OCI-LY1 (cell line): ENCODE results near the gene GLG1.
"Not testable (repeated sequence)": the region's sequence is repeated elsewhere in the genome, so short reads cannot be mapped to it uniquely, and the experiment has no call there.

Experiments
- CTCF ChIP-seq: fragments of 200-600 bp; sonication (generic), shearing (Covaris generic); IDR thresholded peaks from 2 replicates; pipeline ENCODE4 v1.5.1; 2017; ENCODE audit warnings: mild to moderate bottlenecking, antibody characterized with exemption, low read length, moderate library complexity, mixed read lengths
- EZH2 ChIP-seq: fragments of 200-600 bp; sonication (generic), shearing (Covaris generic); IDR thresholded peaks from 2 replicates; pipeline ENCODE4 v1.8.0; 2017; ENCODE audit warnings: borderline replicate concordance, mixed run types, mild to moderate bottlenecking, antibody characterized with exemption, low read length, moderate library complexity, mixed read lengths

DNA sequence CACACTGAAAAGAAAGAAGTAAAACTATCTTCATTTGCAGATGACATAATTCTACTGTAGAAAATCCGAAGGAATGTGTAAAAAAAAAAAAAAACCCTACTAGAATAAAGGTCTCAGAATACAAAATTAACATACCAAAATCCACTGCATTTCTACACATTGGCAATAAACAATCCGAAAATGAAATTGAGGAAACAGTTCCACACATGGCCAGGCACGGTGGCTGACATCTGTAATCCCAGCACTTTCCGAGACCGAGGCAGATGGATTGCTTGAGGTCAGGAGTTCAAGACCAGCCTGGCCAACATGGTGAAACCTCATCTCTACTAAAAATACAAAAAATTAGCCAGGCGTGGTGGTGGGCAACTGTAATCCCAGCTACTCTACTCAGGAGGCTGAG lies 181.2 kb downstream of the GLG1 start:
- not testable (repeated sequence) for TF ChIP-seq CTCF, EZH2
